Peyer's patch (tissue), 4 donors: Measurements from ENCODE around the gene KCNK4. TPM values are rescaled to one million over a fixed set of nuclear protein-coding genes. Genes with fewer than 3 reads are reported as not detected.

ENCODE experiments used
- DNase-seq, 3 donors: peaks; one replicate each; pipeline ENCODE4 v3.0.0-alpha.2; 2017 to 2019
- H3K27ac ChIP-seq, 4 donors: fragments of 200-600 bp; sonication (generic); one replicate each; pipeline ENCODE4 v1.5.1; 2016 to 2019
- H3K27me3 ChIP-seq, 2 donors: fragments of 200-600 bp; sonication (generic); one replicate each; pipeline ENCODE4 v1.5.1; 2019
- H3K36me3 ChIP-seq, 3 donors: fragments of 200-600 bp; sonication (generic); one replicate each; pipeline ENCODE4 v1.5.1; 2016 to 2019
- H3K4me1 ChIP-seq, 4 donors: fragments of 200-600 bp; sonication (generic); one replicate each; pipeline ENCODE4 v1.5.1; 2016 to 2019
- H3K4me3 ChIP-seq, 4 donors: fragments of 200-600 bp; sonication (generic); 1 replicate in 3 of 4; 2 replicates in 1 of 4; pipeline ENCODE4 v1.5.1; 2016 to 2019; ENCODE audit warnings: mild to moderate bottlenecking in 1 of 4
- H3K9me3 ChIP-seq, 4 donors: fragments of 200-600 bp; sonication (generic); one replicate each; pipeline ENCODE4 v1.5.1; 2016 to 2019; ENCODE audit warnings: mild to moderate bottlenecking in 1 of 4
- POLR2A ChIP-seq, 2 donors: fragments of 450-650 bp; IDR thresholded peaks; one replicate each; pipeline ENCODE4 v1.5.1; 2017; ENCODE audit warnings: antibody characterized with exemption in 2 of 2, mild to moderate bottlenecking in 2 of 2, moderate library complexity in 2 of 2
- total RNA-seq, 4 donors: library from RNA; depleted of rRNA; stranded (reverse); fragments of >200 nt; gene quantifications; one replicate each; pipeline ENCODE4 v1.1.0, GENCODE V29; 2016
- TF ChIP-seq, protein P1 (sequence below), 6 experiments: fragments of 450-650 bp in 4 of 6; fragments of 200-600 bp in 2 of 6; sonication (generic) in 1 of 6; IDR thresholded peaks; one replicate each; pipeline ENCODE4 v1.5.1; 2017 to 2019; ENCODE audit warnings: antibody characterized with exemption in 6 of 6, mild to moderate bottlenecking in 3 of 6, moderate library complexity in 1 of 6

KCNK4 gene
- total RNA-seq, 4 donors from 2014 or later: not detected

DNA sequence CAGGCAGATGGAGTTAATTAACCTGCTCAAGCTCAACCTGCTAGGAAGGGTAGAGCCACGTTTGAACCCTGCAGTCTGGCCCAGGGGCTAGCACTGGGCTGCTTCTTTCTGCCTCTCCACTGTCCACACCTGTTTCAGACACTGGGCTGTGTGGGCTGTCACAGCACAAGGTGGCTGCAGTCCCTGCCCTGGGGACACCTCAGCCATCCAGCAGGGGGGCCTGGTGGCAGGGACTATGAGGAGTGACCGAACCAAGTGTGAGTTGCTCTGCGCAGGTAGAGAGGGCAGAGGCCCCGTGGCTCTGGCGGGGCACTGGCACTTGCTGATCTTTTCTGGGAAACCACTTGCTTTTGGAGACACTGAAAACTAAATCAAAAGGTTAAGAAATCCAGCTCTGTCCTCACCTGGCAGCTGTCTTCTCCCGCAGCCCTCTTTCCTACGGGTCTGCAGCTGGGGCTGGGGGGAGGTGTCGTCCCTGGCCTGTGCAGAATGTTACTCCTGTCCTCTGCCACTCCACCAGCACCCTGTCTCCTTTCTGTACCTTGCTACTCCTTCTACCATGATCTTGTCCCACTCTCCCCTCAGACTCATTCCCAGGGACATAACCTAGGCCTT is 12.4 kb upstream of the KCNK4 start:
- Histone ChIP-seq H3K27ac (no peak overlapping the region), H3K36me3 (peaks cover 0 to 13% (median 0%) of the 10 kb centered on the region in 3 donors), H3K27me3 (no peaks in the 10 kb centered on the region), H3K9me3 (no peaks in the 10 kb centered on the region), H3K4me1 (peaks cover 0 to 9% (median 3%) of the 10 kb centered on the region in 4 donors), H3K4me3 (no peak overlapping the region)
- no peak for DNase-seq
- TF ChIP-seq, protein P1, sequence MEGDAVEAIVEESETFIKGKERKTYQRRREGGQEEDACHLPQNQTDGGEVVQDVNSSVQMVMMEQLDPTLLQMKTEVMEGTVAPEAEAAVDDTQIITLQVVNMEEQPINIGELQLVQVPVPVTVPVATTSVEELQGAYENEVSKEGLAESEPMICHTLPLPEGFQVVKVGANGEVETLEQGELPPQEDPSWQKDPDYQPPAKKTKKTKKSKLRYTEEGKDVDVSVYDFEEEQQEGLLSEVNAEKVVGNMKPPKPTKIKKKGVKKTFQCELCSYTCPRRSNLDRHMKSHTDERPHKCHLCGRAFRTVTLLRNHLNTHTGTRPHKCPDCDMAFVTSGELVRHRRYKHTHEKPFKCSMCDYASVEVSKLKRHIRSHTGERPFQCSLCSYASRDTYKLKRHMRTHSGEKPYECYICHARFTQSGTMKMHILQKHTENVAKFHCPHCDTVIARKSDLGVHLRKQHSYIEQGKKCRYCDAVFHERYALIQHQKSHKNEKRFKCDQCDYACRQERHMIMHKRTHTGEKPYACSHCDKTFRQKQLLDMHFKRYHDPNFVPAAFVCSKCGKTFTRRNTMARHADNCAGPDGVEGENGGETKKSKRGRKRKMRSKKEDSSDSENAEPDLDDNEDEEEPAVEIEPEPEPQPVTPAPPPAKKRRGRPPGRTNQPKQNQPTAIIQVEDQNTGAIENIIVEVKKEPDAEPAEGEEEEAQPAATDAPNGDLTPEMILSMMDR (IDR thresholded peaks at IDR 0.05): no peak
- no peak for TF ChIP-seq POLR2A (IDR thresholded peaks at IDR 0.05)

DNA sequence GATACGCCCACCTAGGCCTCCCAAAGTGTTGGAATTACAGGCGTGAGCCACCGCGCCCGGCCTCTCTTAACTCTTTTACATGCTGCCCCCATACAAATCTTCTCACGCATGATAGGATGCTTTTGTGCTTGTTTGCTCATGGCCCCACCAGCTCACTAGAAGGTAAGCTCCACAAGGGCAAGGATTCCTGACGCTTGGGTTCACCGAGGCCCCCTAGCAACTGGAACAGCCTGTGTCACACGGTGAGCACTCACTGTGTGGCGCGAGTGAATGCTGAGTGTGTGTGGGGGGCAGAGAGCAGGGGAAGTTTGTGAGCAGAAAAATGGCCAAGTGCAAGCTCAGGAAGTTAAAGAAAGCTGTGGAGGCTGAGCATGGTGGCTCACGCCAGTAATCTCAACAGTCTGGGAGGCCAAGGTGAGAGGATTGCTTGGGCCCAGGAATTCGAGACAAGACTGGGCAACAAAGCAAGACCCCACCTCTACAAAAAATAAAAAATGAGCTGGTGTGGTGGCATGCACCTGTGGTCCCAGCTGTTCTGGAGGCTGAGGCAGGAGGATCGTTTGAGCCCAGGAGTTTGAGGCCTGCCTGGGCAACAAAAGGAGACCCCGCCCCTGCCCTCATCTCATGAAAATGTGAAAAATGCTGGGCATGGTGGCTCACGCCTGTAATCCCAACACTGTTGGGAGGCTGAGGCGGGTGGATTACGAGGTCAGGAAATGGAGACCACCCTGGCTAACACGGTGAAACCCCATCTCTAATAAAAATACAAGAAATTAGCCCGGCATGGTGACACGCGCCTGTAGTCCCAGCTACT is 8.9 kb upstream of the KCNK4 start:
- peaks cover 0 to 13% (median 0%) of the 10 kb centered on the region in 3 donors for H3K36me3 ChIP-seq
- H3K4me1 ChIP-seq: peaks cover 3 to 25% (median 12%) of the 10 kb centered on the region in 4 donors
- no peaks in the 10 kb centered on the region for H3K9me3 ChIP-seq
- TF ChIP-seq, protein P1 (IDR thresholded peaks at IDR 0.05): no peak
- no peak for TF ChIP-seq POLR2A (IDR thresholded peaks at IDR 0.05)
- no peak overlapping the region for H3K27ac ChIP-seq
- H3K27me3 ChIP-seq: no peaks in the 10 kb centered on the region
- no peak overlapping the region for H3K4me3 ChIP-seq
- no peak for DNase-seq

DNA sequence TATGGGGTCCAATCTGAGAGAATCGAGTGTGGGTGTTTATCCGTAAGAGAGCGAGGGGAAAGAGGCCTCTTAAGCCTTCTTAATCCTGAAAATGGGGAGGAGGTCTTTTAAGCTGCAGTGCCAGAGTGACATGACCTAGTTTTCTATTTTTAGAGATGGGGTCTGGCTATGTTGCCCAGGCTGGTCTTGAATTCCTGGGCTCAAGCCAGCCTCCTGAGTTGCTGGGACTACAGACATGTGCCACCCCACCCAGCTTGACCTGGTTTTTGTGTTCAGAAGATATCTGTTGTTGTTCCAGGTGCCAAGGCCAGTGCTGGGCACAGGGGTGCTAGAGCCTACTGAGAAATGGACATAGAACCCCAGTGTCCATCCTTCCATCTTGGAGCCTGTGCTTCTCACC is 8.0 kb upstream of the KCNK4 start:
- Histone ChIP-seq H3K4me1 (peaks cover 3 to 25% (median 12%) of the 10 kb centered on the region in 4 donors), H3K27ac (no peak overlapping the region), H3K27me3 (no peaks in the 10 kb centered on the region), H3K9me3 (no peaks in the 10 kb centered on the region), H3K36me3 (peaks cover 0 to 13% (median 0%) of the 10 kb centered on the region in 3 donors), H3K4me3 (peak overlapping the region in 1 of 4 donors; percentile 71)
- TF ChIP-seq, protein P1 (IDR thresholded peaks at IDR 0.05): no peak
- no peak for TF ChIP-seq POLR2A (IDR thresholded peaks at IDR 0.05)
- DNase-seq: no peak

DNA sequence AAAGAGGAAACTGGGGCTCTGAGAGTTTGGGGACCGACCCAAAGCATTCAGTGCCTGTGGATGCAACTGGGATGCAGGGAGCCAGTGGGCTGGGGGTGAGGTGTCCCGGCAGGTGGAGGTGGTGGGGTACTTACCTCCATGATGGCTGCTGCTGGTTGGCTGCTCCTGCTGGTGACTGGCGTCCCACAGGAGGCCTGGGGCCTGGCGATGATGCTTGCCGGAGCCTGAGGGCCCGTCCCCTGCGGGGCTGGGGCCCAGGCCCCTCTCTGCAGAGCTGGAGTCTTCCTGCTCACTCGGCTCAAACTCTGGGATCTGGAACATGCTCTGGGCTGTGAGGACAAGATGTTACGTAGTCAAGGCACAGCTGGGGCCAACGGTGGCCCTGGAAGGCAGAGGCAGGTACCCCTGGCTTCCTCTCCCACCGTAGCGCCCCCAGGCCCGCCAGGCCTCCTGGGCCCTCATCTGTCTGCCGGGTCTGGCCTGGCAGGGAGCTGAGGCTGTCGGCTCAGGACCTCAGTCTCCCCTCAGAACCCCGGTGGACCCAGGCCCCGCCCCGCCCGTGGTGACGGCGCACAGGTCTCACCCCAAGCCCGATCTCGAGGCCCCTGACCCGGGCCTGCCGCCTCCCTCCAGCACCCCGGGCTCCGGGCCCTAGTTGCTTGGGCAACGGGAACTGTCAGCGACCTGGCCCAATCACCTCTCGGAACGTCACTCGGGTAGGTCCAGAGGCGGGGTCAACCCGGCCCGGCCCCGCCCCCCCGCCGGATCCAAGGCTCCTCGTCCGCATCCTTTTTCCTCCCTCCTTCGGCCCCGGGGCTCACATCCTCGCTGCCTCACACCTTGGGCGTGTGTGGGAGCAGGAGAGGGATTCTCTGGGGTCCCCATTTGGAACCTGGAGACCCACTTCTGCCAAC is 6.8 kb upstream of the KCNK4 start, which contains the start of gene BAD:
Gene BAD, minus strand, starts transcription at position 618 of the 914 bp plus-strand sequence. Its CDS starts 297 bp downstream, at position 321.
- peaks cover 3 to 25% (median 12%) of the 10 kb centered on the region in 4 donors for H3K4me1 ChIP-seq
- TF ChIP-seq, protein P1 (IDR thresholded peaks at IDR 0.05): no peak
- peak in 1 of 2 donors; percentile 84 for TF ChIP-seq POLR2A (IDR thresholded peaks at IDR 0.05)

More for the DNA sequence above, 6.8 kb upstream of the KCNK4 start, which contains the start of gene BAD:
- peak within 1 kb of the TSS; percentile 91 to 97 (median 94) for H3K27ac ChIP-seq
- no peaks in the 10 kb centered on the region for H3K9me3 ChIP-seq
- no peaks in the 10 kb centered on the region for H3K27me3 ChIP-seq
- peaks cover 0 to 7% (median 0%) of the 10 kb centered on the region in 3 donors for H3K36me3 ChIP-seq
- H3K4me3 ChIP-seq: peak within 1 kb of the TSS; percentile 71 to 97 (median 80)
- DNase-seq: peak; percentile 96 to 98 (median 98)
